Measurements from ENCODE around the gene NBDY. TPM values are rescaled to one million over a fixed set of nuclear protein-coding genes. Genes with fewer than 3 reads are reported as not detected.

Gene NBDY
- total RNA-seq, 1 donor from 2014 or later = 90.1 TPM

DNA sequence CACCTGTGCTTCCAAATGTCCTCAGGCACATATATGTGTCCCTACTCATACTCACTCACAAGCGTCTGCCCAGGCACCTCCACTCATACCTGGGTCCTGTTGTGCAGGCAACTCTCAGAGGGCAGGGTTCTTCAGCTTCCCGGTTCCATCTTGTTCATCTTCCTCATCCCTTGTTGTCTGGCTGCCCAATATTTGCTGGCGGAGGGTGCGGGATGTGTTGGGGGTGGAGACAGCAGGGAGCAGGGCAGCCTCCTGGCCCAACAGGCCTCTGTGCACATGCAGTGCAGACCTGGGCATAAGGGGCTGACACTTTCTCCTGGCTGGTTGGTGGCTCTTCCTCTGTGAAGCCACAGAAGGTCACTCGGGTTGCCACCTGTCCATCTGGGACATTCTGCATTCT, 32.1 kb downstream of the NBDY start:
- H3K9me3 Mint-ChIP-seq (ENCODE audit: unreplicated experiment) = no peaks in the 10 kb centered on the region

DNA sequence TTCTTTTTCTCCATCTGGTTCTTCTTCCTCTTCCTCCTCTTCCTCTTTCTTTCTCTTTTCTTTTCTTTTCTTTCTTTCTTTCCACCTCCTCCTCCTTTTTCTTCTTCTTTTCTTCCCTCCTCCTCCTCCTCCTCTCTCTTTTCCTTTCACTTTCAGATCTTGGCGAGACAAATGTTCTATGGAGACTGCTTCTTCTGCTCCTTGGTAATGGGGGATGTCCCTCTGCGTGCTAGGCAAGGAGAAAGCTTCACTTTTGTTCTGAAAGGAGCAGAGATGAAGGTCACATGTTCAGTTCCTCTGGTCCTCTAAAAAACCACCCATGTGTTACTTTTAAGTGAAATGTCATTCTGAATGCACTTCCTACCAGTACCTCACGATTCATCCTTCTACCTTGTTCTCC, 33.2 kb downstream of the NBDY start:
- Mint-ChIP-seq H3K4me1 (ENCODE audit: unreplicated experiment) (peaks cover 18% of the 10 kb centered on the region), H3K27me3 (ENCODE audit: unreplicated experiment) (peaks cover 15% of the 10 kb centered on the region), H3K4me3 (ENCODE audit: unreplicated experiment) (no peak overlapping the region), H3K27ac (ENCODE audit: unreplicated experiment) (peak overlapping the region; percentile 13), H3K36me3 (ENCODE audit: low read depth, unreplicated experiment) (peaks cover 8% of the 10 kb centered on the region), H3K9me3 (ENCODE audit: unreplicated experiment) (no peaks in the 10 kb centered on the region)
- DNase-seq (ENCODE audit: low spot score) = no peak
- TF ChIP-seq, protein P1, sequence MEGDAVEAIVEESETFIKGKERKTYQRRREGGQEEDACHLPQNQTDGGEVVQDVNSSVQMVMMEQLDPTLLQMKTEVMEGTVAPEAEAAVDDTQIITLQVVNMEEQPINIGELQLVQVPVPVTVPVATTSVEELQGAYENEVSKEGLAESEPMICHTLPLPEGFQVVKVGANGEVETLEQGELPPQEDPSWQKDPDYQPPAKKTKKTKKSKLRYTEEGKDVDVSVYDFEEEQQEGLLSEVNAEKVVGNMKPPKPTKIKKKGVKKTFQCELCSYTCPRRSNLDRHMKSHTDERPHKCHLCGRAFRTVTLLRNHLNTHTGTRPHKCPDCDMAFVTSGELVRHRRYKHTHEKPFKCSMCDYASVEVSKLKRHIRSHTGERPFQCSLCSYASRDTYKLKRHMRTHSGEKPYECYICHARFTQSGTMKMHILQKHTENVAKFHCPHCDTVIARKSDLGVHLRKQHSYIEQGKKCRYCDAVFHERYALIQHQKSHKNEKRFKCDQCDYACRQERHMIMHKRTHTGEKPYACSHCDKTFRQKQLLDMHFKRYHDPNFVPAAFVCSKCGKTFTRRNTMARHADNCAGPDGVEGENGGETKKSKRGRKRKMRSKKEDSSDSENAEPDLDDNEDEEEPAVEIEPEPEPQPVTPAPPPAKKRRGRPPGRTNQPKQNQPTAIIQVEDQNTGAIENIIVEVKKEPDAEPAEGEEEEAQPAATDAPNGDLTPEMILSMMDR (IDR thresholded peaks at IDR 0.05; ENCODE audit: unreplicated experiment) = no peak

More for the DNA sequence above, 32.1 kb downstream of the NBDY start:
- peaks cover 15% of the 10 kb centered on the region for H3K4me1 Mint-ChIP-seq (ENCODE audit: unreplicated experiment)
- TF ChIP-seq, protein P1 (IDR thresholded peaks at IDR 0.05; ENCODE audit: unreplicated experiment) = no peak
- peaks cover 13% of the 10 kb centered on the region for H3K27me3 Mint-ChIP-seq (ENCODE audit: unreplicated experiment)
- no peak for DNase-seq (ENCODE audit: low spot score)
- peaks cover 4% of the 10 kb centered on the region for H3K36me3 Mint-ChIP-seq (ENCODE audit: low read depth, unreplicated experiment)
- no peak overlapping the region for H3K27ac Mint-ChIP-seq (ENCODE audit: unreplicated experiment)
- no peak overlapping the region for H3K4me3 Mint-ChIP-seq (ENCODE audit: unreplicated experiment)

DNA sequence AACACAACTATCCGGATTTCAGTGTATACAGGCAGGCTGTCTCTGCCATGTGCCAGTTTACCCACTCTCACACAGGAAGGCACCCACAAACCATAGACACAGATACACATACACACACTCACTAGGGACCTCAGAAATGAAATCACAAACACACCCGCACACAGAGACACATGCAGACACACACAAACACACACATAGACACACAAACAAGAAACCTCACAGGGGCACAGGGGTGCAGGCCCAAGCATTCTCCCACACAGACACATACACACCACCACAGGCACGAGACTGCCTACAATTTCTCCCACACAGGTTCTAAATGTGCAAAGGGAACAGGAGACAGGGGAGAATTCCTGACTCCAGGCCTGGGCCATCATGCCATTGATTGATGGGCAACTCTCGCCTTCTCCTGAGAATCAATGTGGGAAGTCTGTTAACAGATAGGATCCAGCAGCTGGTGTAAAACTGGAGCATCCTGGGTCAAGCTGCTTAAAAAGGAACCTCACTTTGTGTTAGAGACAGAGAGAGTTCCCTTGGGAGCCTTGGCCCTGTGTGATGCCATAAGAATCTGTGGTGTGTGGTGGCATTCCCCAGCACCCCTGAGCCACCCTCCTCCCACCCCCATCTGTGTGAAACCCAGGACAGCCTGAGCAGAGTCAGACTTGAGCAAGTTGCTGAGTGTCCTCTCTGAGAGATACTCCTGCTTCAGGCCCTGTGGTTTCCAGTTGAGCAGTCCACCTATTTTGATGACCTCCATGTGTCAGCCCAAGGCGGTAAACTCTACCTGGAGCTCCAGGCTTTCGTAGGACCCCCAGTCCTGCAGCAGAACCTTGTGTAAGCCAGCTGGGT, 33.9 kb downstream of the NBDY start:
- peak overlapping the region; percentile 13 for H3K27ac Mint-ChIP-seq (ENCODE audit: unreplicated experiment)
- H3K4me1 Mint-ChIP-seq (ENCODE audit: unreplicated experiment) = peaks cover 18% of the 10 kb centered on the region
- peaks cover 15% of the 10 kb centered on the region for H3K27me3 Mint-ChIP-seq (ENCODE audit: unreplicated experiment)
- peak overlapping the region; percentile 37 for H3K4me3 Mint-ChIP-seq (ENCODE audit: unreplicated experiment)
- peaks cover 8% of the 10 kb centered on the region for H3K36me3 Mint-ChIP-seq (ENCODE audit: low read depth, unreplicated experiment)
- TF ChIP-seq, protein P1 (IDR thresholded peaks at IDR 0.05; ENCODE audit: unreplicated experiment) = no peak
- no peaks in the 10 kb centered on the region for H3K9me3 Mint-ChIP-seq (ENCODE audit: unreplicated experiment)
- no peak for DNase-seq (ENCODE audit: low spot score)

DNA sequence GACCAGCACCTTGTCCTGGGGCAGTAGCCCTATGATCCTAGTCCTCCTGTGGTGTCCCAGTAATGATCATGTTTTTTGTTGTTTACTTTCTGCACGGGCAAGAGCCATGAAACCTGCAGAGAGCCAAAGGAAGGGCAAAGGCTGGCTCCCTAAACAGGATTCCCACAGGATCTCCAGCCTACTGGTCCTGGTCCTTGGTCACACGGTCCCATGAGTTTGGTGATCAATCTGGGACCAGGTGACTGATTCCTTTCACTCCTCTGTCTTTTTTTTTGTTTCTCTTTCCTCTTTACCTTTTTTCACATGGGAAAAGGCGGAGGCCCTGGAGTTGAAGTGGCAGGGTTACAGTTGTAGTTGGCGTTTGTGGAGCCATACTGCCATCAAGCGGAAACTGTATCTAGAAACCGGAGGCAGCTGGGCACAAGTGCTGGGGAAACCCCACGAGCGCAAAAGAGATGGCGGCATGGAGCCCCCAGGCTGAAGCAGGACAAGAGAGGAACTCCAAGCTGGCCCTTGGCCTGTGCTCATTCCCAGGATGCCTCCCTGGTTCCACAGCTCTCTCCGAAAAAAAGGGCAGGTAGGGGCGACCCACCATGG, 34.6 kb downstream of the NBDY start:
- H3K4me1 Mint-ChIP-seq (ENCODE audit: unreplicated experiment) = peaks cover 18% of the 10 kb centered on the region
- no peaks in the 10 kb centered on the region for H3K9me3 Mint-ChIP-seq (ENCODE audit: unreplicated experiment)
- no peak for DNase-seq (ENCODE audit: low spot score)
- TF ChIP-seq, protein P1 (IDR thresholded peaks at IDR 0.05; ENCODE audit: unreplicated experiment) = no peak
- no peak overlapping the region for H3K4me3 Mint-ChIP-seq (ENCODE audit: unreplicated experiment)
- H3K36me3 Mint-ChIP-seq (ENCODE audit: low read depth, unreplicated experiment) = peaks cover 8% of the 10 kb centered on the region
- H3K27me3 Mint-ChIP-seq (ENCODE audit: unreplicated experiment) = peaks cover 15% of the 10 kb centered on the region
- H3K27ac Mint-ChIP-seq (ENCODE audit: unreplicated experiment) = no peak overlapping the region
